K562 (cell line): ENCODE measurements around the gene USP43.

Experiments used
- EP300 ChIP-seq: IDR thresholded peaks from 2 replicates; pipeline ENCODE4 v1.6.1; 2012; ENCODE audit warnings: low read length, improper control_type of control experiment
- JUNB ChIP-seq: fragments of 450-650 bp; formaldehyde crosslinking; conservative IDR thresholded peaks from 2 replicates; pipeline ENCODE4 v1.4.0; 2020; ENCODE audit warnings: mild to moderate bottlenecking
- POLR2A ChIP-seq: fragments of 450-650 bp; conservative IDR thresholded peaks from 2 replicates; pipeline ENCODE4 v1.6.1; 2016
- RAD21 ChIP-seq, 2 experiments: fragments of 250-450 bp in 1 of 2; fragments of 450-650 bp in 1 of 2; sonication (Bioruptor Pico) in 1 of 2; formaldehyde crosslinking in 1 of 2; IDR thresholded peaks in 1 of 2; conservative IDR thresholded peaks in 1 of 2; 2 replicates each; pipeline versions ENCODE4 v1.4.0 to v1.8.0; 2020 to 2022; ENCODE audit warnings: mild to moderate bottlenecking in 2 of 2, moderate library complexity in 1 of 2
- RBM39 ChIP-seq: fragments of 200-400 bp; formaldehyde crosslinking; optimal IDR thresholded peaks from 2 replicates; pipeline ENCODE3; 2018; ENCODE audit warnings: low read depth, low read length
- TF ChIP-seq, protein P1 (sequence below): fragments of 450-650 bp; conservative IDR thresholded peaks from 2 replicates; pipeline ENCODE4 v1.6.1; 2016; ENCODE audit warnings: missing genetic modification characterization, low read depth, mild to moderate bottlenecking, control low read depth, missing compliant biosample characterization
- TF ChIP-seq, protein P2 (sequence below), 3 experiments: IDR thresholded peaks in 2 of 3; conservative IDR thresholded peaks in 1 of 3; 2 replicates each; pipeline ENCODE4 v1.5.1; 2011 to 2012; ENCODE audit warnings: low read length in 3 of 3, mild to moderate bottlenecking in 3 of 3, control low read depth in 2 of 3, improper control_type of control experiment in 1 of 3, inconsistent platforms in 1 of 3, low read depth in 1 of 3, mixed read lengths in 1 of 3, moderate library complexity in 1 of 3; ENCODE audit not compliant: insufficient read depth in 2 of 3
- TF ChIP-seq, protein P3 (sequence below), 2 experiments: fragments of 450-650 bp in 1 of 2; sonication (generic) in 1 of 2; formaldehyde crosslinking in 1 of 2; IDR thresholded peaks in 1 of 2; conservative IDR thresholded peaks in 1 of 2; 2 replicates each; pipeline versions ENCODE4 v1.6.1 to v1.8.1; 2016 to 2023; ENCODE audit warnings: mild to moderate bottlenecking in 2 of 2, moderate library complexity in 2 of 2, inconsistent platforms in 1 of 2, missing genetic modification reagents in 1 of 2

DNA sequence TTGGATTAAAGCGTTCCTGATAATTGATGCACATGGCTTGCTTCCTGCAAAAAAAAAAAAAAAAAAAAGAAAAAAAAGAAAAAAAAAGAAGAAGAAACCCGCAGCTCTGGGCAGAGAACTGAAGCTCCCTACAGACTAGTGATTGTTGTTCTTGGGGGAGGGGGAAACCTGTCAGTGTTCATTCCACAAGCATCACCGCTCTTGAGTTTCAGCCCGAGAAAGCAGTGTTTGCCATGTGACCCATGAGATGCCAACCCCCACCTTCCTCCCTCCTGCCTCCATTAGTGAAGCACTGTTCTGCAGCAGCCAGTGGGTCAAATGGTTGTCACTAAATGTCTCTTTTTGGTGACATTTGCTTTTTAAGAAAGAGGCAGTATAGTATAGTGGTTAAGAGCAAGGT lies 1.7 kb downstream of the USP43 start:
- TF ChIP-seq, protein P1, sequence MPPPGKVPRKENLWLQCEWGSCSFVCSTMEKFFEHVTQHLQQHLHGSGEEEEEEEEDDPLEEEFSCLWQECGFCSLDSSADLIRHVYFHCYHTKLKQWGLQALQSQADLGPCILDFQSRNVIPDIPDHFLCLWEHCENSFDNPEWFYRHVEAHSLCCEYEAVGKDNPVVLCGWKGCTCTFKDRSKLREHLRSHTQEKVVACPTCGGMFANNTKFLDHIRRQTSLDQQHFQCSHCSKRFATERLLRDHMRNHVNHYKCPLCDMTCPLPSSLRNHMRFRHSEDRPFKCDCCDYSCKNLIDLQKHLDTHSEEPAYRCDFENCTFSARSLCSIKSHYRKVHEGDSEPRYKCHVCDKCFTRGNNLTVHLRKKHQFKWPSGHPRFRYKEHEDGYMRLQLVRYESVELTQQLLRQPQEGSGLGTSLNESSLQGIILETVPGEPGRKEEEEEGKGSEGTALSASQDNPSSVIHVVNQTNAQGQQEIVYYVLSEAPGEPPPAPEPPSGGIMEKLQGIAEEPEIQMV (tag): no peak
- TF ChIP-seq, protein P2, sequence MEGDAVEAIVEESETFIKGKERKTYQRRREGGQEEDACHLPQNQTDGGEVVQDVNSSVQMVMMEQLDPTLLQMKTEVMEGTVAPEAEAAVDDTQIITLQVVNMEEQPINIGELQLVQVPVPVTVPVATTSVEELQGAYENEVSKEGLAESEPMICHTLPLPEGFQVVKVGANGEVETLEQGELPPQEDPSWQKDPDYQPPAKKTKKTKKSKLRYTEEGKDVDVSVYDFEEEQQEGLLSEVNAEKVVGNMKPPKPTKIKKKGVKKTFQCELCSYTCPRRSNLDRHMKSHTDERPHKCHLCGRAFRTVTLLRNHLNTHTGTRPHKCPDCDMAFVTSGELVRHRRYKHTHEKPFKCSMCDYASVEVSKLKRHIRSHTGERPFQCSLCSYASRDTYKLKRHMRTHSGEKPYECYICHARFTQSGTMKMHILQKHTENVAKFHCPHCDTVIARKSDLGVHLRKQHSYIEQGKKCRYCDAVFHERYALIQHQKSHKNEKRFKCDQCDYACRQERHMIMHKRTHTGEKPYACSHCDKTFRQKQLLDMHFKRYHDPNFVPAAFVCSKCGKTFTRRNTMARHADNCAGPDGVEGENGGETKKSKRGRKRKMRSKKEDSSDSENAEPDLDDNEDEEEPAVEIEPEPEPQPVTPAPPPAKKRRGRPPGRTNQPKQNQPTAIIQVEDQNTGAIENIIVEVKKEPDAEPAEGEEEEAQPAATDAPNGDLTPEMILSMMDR (IDR thresholded peaks at IDR 0.05 in 2 of 3, conservative IDR thresholded peaks at IDR 0.05 in 1 of 3; ENCODE audit: insufficient read depth in 2 of 3, low read depth in 1 of 3, low read length in 3 of 3): no peak
- no peak for TF ChIP-seq RAD21 (CRISPR knock-in tag; conservative IDR thresholded peaks at IDR 0.05 in 1 of 2, IDR thresholded peaks at IDR 0.05 in 1 of 2)
- TF ChIP-seq RBM39: no peak
- TF ChIP-seq JUNB (CRISPR knock-in tag): no peak
- TF ChIP-seq, protein P3, sequence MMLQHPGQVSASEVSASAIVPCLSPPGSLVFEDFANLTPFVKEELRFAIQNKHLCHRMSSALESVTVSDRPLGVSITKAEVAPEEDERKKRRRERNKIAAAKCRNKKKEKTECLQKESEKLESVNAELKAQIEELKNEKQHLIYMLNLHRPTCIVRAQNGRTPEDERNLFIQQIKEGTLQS (IDR thresholded peaks at IDR 0.05): no peak
- TF ChIP-seq, protein P3 (CRISPR knock-in tag; conservative IDR thresholded peaks at IDR 0.05): no peak
- TF ChIP-seq EP300: no peak
- no peak for TF ChIP-seq POLR2A
